Measurements from ENCODE around the gene SUPT20H. TPM values are rescaled to one million over a fixed set of nuclear protein-coding genes. Genes with fewer than 3 reads are reported as not detected.

Gene SUPT20H
- total RNA-seq, 1 experiment from 2014 or later = 42.9 TPM

GRCh38 chr13:37040789-37041188 lies 18.7 kb downstream of the SUPT20H start:
- CTCF ChIA-PET = no interaction called here
- ATAC-seq (no peak), DNase-seq (ENCODE audit: low read depth, low spot score) (no peak)
- intact Hi-C loops (cut with micrococcal nuclease) = no loop called here
- H3K27ac ChIP-seq (ENCODE audit: low read depth, low read length) = no peak overlapping the region
- no peak overlapping the region for H2AFZ ChIP-seq (ENCODE audit: low read depth, low read length, poor library complexity, severe bottlenecking)
- H3K4me3 ChIP-seq (replicated peaks in 1 of 2; ENCODE audit: low read depth in 1 of 2, low read length in 2 of 2) = no peak overlapping the region
- no peak overlapping the region for H3K9ac ChIP-seq (ENCODE audit: low read length)
- H4K20me1 ChIP-seq (ENCODE audit: insufficient read depth) = peaks cover 10% of the 10 kb centered on the region; the same call in 1 of the 2 replicates
- H3K79me2 ChIP-seq (ENCODE audit: insufficient read depth, low read length) = peaks cover 5% of the 10 kb centered on the region; the same call in 1 of the 2 replicates
- RAD21 ChIA-PET (ENCODE audit: low non-redundant PET in 1 of 2, low total read pairs in 2 of 2, uncharacterized antibody in 2 of 2, unreplicated experiment in 2 of 2) = no interaction called here
- H3K9me3 ChIP-seq (ENCODE audit: control insufficient read depth in 1 of 2, insufficient read depth in 1 of 2, low read depth in 1 of 2, low read length in 2 of 2) = no peaks in the 10 kb centered on the region
- H3K36me3 ChIP-seq (ENCODE audit: control insufficient read depth in 1 of 2, insufficient read depth in 2 of 2, low read length in 2 of 2) = peaks cover 46 to 69% of the 10 kb centered on the region in 2 experiments
- H3K4me1 ChIP-seq (ENCODE audit: control insufficient read depth in 1 of 2, insufficient read depth in 2 of 2, low read length in 2 of 2) = no peaks in the 10 kb centered on the region
- POLR2A ChIA-PET = no interaction called here
- no peaks in the 10 kb centered on the region for H3K9me2 ChIP-seq (ENCODE audit: insufficient read depth)
- no peaks in the 10 kb centered on the region for H3K27me3 ChIP-seq (ENCODE audit: insufficient read depth, low read length)
- no TSS peak for BruUV-seq (replicated peaks)
- no peak overlapping the region for H3K4me2 ChIP-seq (ENCODE audit: low read length)
- no peak for TF ChIP-seq POLR2AphosphoS5 (IDR thresholded peaks at IDR 0.05; ENCODE audit: low read depth, low read length)
- no peak for TF ChIP-seq EZH2 (IDR thresholded peaks at IDR 0.05)
- TF ChIP-seq POLR2A (IDR thresholded peaks at IDR 0.05; ENCODE audit: borderline replicate concordance, extremely low read depth, insufficient read depth, insufficient read length) = no peak
- no peak for TF ChIP-seq ZNF274 (IDR thresholded peaks at IDR 0.05; ENCODE audit: low read depth, low read length)
- no peak for TF ChIP-seq CTCF (IDR thresholded peaks at IDR 0.05 in 2 of 3, conservative IDR thresholded peaks at IDR 0.05 in 1 of 3; ENCODE audit: borderline replicate concordance in 1 of 3, insufficient read depth in 1 of 3, low read depth in 2 of 3, low read length in 2 of 3)
- TF ChIP-seq TCF7L2 (IDR thresholded peaks at IDR 0.05; ENCODE audit: borderline replicate concordance, extremely low read depth, insufficient read depth, insufficient read length) = no peak
- TF ChIP-seq SIN3A (IDR thresholded peaks at IDR 0.05; ENCODE audit: low read depth) = no peak
- no peak for TF ChIP-seq SP1 (IDR thresholded peaks at IDR 0.05; ENCODE audit: low read depth)
- TF ChIP-seq YY1 (IDR thresholded peaks at IDR 0.05; ENCODE audit: extremely low read depth, insufficient replicate concordance, low read depth, low read length) = no peak
- no peak for TF ChIP-seq EZH2phosphoT487 (IDR thresholded peaks at IDR 0.05; ENCODE audit: borderline replicate concordance)
- TF ChIP-seq RAD21 (IDR thresholded peaks at IDR 0.05; ENCODE audit: low read depth) = no peak
- TF ChIP-seq EGR1 (IDR thresholded peaks at IDR 0.05; ENCODE audit: low read depth) = no peak
- no peak for TF ChIP-seq CEBPB (IDR thresholded peaks at IDR 0.05; ENCODE audit: low read depth)
- no peak for TF ChIP-seq ZFX (IDR thresholded peaks at IDR 0.05)
- no peak for TF ChIP-seq FOSL1 (IDR thresholded peaks at IDR 0.05; ENCODE audit: low read depth)
- TF ChIP-seq JUND (IDR thresholded peaks at IDR 0.05) = no peak
- TF ChIP-seq, protein P1, sequence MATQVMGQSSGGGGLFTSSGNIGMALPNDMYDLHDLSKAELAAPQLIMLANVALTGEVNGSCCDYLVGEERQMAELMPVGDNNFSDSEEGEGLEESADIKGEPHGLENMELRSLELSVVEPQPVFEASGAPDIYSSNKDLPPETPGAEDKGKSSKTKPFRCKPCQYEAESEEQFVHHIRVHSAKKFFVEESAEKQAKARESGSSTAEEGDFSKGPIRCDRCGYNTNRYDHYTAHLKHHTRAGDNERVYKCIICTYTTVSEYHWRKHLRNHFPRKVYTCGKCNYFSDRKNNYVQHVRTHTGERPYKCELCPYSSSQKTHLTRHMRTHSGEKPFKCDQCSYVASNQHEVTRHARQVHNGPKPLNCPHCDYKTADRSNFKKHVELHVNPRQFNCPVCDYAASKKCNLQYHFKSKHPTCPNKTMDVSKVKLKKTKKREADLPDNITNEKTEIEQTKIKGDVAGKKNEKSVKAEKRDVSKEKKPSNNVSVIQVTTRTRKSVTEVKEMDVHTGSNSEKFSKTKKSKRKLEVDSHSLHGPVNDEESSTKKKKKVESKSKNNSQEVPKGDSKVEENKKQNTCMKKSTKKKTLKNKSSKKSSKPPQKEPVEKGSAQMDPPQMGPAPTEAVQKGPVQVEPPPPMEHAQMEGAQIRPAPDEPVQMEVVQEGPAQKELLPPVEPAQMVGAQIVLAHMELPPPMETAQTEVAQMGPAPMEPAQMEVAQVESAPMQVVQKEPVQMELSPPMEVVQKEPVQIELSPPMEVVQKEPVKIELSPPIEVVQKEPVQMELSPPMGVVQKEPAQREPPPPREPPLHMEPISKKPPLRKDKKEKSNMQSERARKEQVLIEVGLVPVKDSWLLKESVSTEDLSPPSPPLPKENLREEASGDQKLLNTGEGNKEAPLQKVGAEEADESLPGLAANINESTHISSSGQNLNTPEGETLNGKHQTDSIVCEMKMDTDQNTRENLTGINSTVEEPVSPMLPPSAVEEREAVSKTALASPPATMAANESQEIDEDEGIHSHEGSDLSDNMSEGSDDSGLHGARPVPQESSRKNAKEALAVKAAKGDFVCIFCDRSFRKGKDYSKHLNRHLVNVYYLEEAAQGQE (IDR thresholded peaks at IDR 0.05; ENCODE audit: low read depth) = no peak
- TF ChIP-seq ELF1 (IDR thresholded peaks at IDR 0.05; ENCODE audit: borderline replicate concordance, low read depth) = no peak
